ENCODE results near the gene KY.

DNA sequence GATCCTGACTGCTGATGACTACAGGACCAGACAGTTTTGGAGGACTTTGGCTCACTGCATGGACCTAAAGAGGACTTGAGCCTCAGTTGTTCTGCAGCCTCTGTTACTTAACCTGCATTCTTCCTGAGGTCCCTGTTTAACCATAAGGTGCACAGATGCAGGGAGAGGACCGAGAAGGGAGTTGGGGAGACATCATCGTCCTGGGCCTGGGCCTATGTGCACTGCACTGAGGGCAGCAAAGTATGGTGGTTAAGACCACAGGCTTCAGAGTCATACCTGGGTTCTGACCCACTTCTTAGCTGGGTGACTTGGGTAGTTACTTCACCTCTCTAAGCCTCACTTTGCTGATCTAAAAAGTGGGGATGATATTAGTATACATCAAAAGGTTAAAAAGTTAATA is 21.9 kb downstream of the KY start:
- TF ChIP-seq CTCF (IDR thresholded peaks at IDR 0.05) (no peak), POLR2A (IDR thresholded peaks at IDR 0.05) (no peak)

Measured in tibial nerve (tissue), 3 donors.